Retinal pigment epithelial cell (primary cell): ENCODE results near the gene MGLL.

Experiments
- DNase-seq: peaks from one replicate; pipeline ENCODE4 v3.0.0-alpha.2; 2010; ENCODE audit warnings: low read depth
- H3K4me3 ChIP-seq: 2 replicates; pipeline ENCODE4 v1.5.1; 2011; ENCODE audit warnings: mild to moderate bottlenecking, low read length, control low read depth, moderate library complexity
- TF ChIP-seq, protein P1 (sequence below): conservative IDR thresholded peaks from 2 replicates; pipeline ENCODE4 v1.5.1; 2011; ENCODE audit warnings: low read depth, low read length, control low read depth, inconsistent platforms

MGLL gene

GRCh38 chr3:127849368-127849767, 27.1 kb upstream of the MGLL start:
- H3K4me3 ChIP-seq = no peak overlapping the region
- DNase-seq = no peak
- TF ChIP-seq, protein P1, sequence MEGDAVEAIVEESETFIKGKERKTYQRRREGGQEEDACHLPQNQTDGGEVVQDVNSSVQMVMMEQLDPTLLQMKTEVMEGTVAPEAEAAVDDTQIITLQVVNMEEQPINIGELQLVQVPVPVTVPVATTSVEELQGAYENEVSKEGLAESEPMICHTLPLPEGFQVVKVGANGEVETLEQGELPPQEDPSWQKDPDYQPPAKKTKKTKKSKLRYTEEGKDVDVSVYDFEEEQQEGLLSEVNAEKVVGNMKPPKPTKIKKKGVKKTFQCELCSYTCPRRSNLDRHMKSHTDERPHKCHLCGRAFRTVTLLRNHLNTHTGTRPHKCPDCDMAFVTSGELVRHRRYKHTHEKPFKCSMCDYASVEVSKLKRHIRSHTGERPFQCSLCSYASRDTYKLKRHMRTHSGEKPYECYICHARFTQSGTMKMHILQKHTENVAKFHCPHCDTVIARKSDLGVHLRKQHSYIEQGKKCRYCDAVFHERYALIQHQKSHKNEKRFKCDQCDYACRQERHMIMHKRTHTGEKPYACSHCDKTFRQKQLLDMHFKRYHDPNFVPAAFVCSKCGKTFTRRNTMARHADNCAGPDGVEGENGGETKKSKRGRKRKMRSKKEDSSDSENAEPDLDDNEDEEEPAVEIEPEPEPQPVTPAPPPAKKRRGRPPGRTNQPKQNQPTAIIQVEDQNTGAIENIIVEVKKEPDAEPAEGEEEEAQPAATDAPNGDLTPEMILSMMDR = no peak

DNA sequence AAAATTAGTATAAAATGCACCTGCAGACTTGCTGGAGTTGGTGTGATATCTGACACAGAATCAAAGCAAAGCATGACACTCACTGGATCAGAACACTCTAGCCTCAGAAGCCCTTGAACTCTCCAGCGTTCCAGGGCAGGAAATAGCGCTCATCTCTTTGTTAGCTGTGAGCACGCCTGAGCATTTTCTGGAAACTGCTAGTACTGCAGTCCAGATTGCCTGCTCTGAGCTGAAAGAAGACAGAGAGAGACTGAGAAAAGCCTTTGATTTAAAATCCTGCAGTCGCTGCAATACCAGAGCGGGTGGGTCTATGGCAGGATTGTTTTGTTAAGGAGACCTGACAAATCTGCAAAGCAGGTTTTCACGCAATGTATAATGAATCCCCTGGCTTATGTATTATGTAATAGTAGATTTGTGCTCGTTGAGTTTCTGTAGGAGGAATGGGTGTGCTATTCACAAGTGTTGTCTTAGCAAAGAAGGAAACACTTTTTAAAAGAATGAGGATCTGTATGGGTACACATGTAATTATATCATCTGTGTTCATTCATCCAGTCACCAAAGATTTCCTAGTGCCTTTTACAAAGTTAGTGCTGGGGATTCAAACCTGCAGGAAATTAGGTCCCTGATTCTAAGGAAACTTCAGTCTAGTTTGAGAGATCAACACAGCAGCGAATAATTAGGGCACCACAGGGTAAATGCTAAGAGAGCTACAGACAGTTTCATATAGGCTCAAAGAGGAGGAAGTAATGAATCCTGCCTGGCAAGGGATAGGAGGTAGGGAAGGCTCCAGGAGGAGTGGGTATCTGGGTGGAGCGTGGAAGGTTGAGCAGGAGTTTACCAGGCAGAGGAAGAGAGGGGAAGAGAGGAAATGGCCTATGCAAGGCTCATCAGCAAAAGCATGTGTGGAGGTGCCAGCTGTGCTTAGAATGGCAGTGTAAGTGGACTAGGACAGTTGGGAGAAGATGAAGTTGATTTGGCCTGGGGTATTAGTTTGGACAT, 26.1 kb upstream of the MGLL start:
- TF ChIP-seq, protein P1 = no peak
- H3K4me3 ChIP-seq = no peak overlapping the region
- no peak for DNase-seq

- no peak for DNase-seq
- TF ChIP-seq, protein P1 = no peak
- no peak overlapping the region for H3K4me3 ChIP-seq
These were observed 25.0 kb upstream of the MGLL start for GRCh38 chr3:127847236-127847720.

- DNase-seq = no peak
- no peak overlapping the region for H3K4me3 ChIP-seq
- TF ChIP-seq, protein P1 = no peak
These were observed 24.3 kb upstream of the MGLL start for GRCh38 chr3:127846576-127846975.

DNA sequence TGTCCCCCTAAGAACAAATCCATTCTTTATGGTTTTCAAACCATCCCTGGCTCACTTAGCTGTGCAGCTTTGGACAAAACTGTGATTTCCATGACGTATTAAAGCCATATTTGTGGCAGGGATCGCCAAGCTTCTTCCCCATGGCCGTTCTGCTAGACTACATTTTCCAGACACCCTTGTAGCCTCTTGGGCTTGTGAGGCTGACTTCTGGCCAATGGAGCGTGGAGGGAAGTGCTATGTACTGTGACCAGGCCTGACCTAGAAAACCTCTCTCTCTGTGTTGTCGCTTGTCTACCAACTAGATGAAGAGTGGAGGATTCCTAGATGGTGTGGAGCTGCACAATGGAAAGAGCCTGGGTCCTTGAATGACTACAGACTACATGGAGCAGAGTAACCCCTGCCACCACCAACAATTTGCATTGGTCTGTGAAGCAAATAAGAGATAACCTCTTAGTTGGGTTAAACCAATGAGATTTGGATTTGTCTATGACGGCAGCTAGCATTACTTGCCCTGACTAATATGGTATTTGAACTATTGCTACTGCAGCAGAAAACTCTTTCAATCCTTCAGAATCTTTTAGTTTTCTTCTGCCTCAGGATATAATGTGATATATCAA, 22.1 kb upstream of the MGLL start:
- no peak overlapping the region for H3K4me3 ChIP-seq
- TF ChIP-seq, protein P1 = no peak
- no peak for DNase-seq

GRCh38 chr3:127840671-127841070, 18.4 kb upstream of the MGLL start:
- TF ChIP-seq, protein P1 = no peak
- H3K4me3 ChIP-seq = no peak overlapping the region
- no peak for DNase-seq
